Measurements from ENCODE around the gene SSNA1. TPM values are rescaled to one million over a fixed set of nuclear protein-coding genes. Genes with fewer than 3 reads are reported as not detected.

SSNA1 gene
- total RNA-seq, 2 donors from 2014 or later = 67.1 to 72.0 TPM

DNA sequence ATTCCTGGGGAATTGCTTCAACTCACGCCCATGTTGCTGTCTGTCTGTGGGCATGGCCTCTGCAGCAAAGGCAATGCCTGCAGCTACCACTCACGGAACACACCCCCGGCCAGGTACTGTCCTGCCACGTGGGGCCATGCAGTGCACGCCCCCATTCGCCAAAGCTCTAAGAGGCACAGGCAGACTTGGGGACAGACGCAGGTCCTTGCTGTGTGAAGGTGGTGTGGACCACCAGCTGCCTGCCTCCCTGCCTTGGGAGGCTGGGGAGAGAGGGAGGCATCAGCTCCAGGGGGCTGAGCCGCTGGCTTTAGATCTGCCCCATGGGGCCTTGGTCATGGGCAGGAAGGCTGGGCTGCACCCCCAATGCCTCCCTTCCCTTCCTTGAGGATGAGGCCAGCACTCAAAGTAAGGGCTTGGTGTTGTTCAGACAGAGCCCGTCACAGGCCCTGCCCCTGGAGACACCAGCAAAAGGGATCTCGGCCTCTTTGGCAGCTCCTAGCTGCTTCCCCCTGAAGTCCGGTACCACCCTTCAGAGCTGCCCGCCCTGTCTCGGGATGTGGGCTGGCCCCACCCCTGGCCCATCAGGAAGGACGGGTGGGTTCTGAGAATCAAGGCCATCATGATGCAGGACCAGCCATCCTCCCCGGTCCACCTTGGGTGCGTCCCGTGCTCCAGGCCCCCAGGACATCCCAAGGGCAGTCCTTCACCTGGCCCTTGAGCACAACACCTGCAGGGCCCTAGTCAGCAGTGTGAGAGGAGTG is 47.2 kb upstream of the SSNA1 start:
- H3K9me3 ChIP-seq = no peaks in the 10 kb centered on the region
- H3K4me1 ChIP-seq = peaks cover 0 to 8% of the 10 kb centered on the region in 2 donors
- no peaks in the 10 kb centered on the region for H3K36me3 ChIP-seq
- peaks cover 12 to 15% of the 10 kb centered on the region in 2 donors for H3K27me3 ChIP-seq
- H3K4me3 ChIP-seq = no peak overlapping the region
- no peak for TF ChIP-seq CTCF (IDR thresholded peaks at IDR 0.05)
- no peak for DNase-seq (ENCODE audit: low spot score)
- H3K27ac ChIP-seq = no peak overlapping the region

DNA sequence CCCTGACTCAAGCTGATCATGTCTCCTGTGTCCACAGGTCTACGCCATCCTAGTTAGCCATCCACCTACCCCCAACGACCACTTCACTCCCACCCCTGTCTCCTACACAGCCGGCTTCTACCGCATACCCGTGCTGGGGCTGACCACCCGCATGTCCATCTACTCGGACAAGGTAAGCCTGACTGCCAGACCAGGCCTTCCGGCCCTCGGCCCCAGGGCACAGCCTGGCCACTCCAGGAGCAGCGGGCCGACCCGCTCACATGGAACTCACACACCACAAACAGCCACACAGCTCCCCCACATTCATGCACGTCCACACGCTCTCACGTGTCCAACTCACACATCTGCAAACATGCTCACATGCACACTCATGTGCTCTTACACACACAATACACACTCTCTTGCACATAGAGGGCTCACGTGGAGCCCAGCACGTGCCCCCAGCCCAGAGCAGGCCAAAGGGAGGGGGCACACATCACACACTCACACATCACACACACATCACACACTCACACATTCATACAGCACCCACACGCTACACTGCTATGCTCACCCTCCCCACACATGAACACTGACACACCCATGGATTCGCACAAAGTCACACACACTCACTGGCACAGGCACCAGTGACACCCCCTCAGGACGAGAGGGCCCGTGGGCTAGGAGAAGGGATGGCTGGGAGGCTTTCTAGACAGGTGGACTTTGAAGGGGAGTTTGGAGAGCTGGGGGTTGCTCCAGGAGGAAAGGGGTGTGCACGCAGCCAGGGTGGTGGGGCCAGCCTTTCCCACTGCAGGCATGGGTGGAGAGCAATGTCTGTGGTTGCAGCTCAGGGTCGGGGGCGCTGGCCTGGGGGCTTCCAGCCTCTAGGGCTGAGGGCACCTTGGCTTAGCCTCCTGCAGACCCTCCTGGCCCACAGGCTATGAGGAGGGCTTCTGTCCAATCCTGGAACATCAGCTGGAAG is 46.2 kb upstream of the SSNA1 start:
- H3K4me1 ChIP-seq = peaks cover 0 to 8% of the 10 kb centered on the region in 2 donors
- no peak overlapping the region for H3K27ac ChIP-seq
- DNase-seq (ENCODE audit: low spot score) = no peak
- TF ChIP-seq CTCF (IDR thresholded peaks at IDR 0.05) = no peak
- H3K27me3 ChIP-seq = peaks cover 8 to 16% of the 10 kb centered on the region in 2 donors
- no peaks in the 10 kb centered on the region for H3K9me3 ChIP-seq
- H3K4me3 ChIP-seq = no peak overlapping the region
- H3K36me3 ChIP-seq = no peaks in the 10 kb centered on the region

- Histone ChIP-seq H3K4me1 (peaks cover 0 to 6% of the 10 kb centered on the region in 2 donors), H3K4me3 (no peak overlapping the region), H3K9me3 (no peaks in the 10 kb centered on the region), H3K27ac (no peak overlapping the region), H3K27me3 (peaks cover 0 to 8% of the 10 kb centered on the region in 2 donors), H3K36me3 (no peaks in the 10 kb centered on the region)
- no peak for TF ChIP-seq CTCF (IDR thresholded peaks at IDR 0.05)
- no peak for DNase-seq (ENCODE audit: low spot score)
Observed at GRCh38 chr9:137143459-137143858, 45.0 kb upstream of the SSNA1 start.

- H3K27me3 ChIP-seq = peaks cover 0 to 4% of the 10 kb centered on the region in 2 donors
Observed at GRCh38 chr9:137145731-137146526, 42.5 kb upstream of the SSNA1 start.

More at GRCh38 chr9:137145731-137146526, 42.5 kb upstream of the SSNA1 start:
- Histone ChIP-seq H3K4me3 (no peak overlapping the region), H3K27ac (no peak overlapping the region), H3K36me3 (no peaks in the 10 kb centered on the region), H3K9me3 (no peaks in the 10 kb centered on the region), H3K4me1 (no peaks in the 10 kb centered on the region)
- DNase-seq (ENCODE audit: low spot score) = no peak
- no peak for TF ChIP-seq CTCF (IDR thresholded peaks at IDR 0.05)
